Glutamatergic neuron (in vitro differentiated cells): ENCODE results near the gene TEX35. TPM values are rescaled to one million over a fixed set of nuclear protein-coding genes. Genes with fewer than 3 reads are reported as not detected.

ENCODE experiments used
- DNase-seq: peaks from one replicate; pipeline ENCODE4 v3.0.0; 2022
- H3K27ac Mint-ChIP-seq: one replicate; pipeline ENCODE4 v1.8.0; 2020; ENCODE audit warnings: mild to moderate bottlenecking, mixed read lengths, inconsistent platforms; ENCODE audit not compliant: unreplicated experiment
- H3K27me3 Mint-ChIP-seq: one replicate; pipeline ENCODE4 v1.8.0; 2020; ENCODE audit warnings: mild to moderate bottlenecking, moderate library complexity, mixed read lengths, inconsistent platforms; ENCODE audit not compliant: unreplicated experiment
- H3K36me3 Mint-ChIP-seq: one replicate; pipeline ENCODE4 v1.8.0; 2020; ENCODE audit warnings: mild to moderate bottlenecking, mixed read lengths, inconsistent platforms; ENCODE audit not compliant: unreplicated experiment
- H3K4me1 Mint-ChIP-seq: one replicate; pipeline ENCODE4 v1.8.0; 2020; ENCODE audit warnings: mild to moderate bottlenecking, low read depth, mixed read lengths, inconsistent platforms; ENCODE audit not compliant: unreplicated experiment
- H3K4me3 Mint-ChIP-seq: one replicate; pipeline ENCODE4 v1.8.0; 2020; ENCODE audit warnings: mild to moderate bottlenecking, mixed read lengths, inconsistent platforms; ENCODE audit not compliant: unreplicated experiment
- H3K9me3 Mint-ChIP-seq: one replicate; pipeline ENCODE4 v1.8.0; 2020; ENCODE audit warnings: mild to moderate bottlenecking, moderate library complexity, mixed read lengths, inconsistent platforms; ENCODE audit not compliant: unreplicated experiment
- total RNA-seq: library from RNA; stranded (reverse); fragmentation: NEBNext Ultra II Directional; extraction: Animal tissue kit (Norgen Biotek cat#: 25700); gene quantifications from one replicate; pipeline ENCODE4 v1.2.1, GENCODE V29; 2021; ENCODE audit not compliant: unreplicated experiment
- TF ChIP-seq, protein P1 (sequence below): fragments of 200-600 bp; sonication (generic); IDR thresholded peaks from one replicate; pipeline ENCODE4 v1.5.0; 2021; ENCODE audit not compliant: partially characterized antibody, unreplicated experiment

TEX35 gene
- total RNA-seq, 1 donor from 2014 or later, result not detected

DNA sequence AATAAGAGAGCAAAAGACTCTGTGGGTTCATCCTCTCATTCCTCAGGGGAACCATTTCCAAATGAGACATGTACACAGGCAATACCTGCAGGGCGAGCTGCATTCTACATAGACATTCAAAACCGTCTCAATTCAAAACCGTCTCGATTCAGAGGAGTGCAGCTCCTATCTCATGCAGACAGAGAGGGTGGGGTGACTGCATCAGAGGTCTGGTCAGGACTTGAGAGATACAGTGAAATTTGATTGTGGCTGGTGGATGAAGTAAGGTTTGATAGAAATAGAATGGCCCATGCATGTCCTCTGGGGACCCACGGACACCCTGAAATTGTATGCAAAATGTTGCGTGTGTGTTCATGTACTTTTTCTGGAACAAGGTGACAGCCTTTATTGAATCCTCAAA is 27.3 kb downstream of the TEX35 start:
- no peak for DNase-seq
- H3K27me3 Mint-ChIP-seq, result peaks cover 5% of the 10 kb centered on the region
- TF ChIP-seq, protein P1, sequence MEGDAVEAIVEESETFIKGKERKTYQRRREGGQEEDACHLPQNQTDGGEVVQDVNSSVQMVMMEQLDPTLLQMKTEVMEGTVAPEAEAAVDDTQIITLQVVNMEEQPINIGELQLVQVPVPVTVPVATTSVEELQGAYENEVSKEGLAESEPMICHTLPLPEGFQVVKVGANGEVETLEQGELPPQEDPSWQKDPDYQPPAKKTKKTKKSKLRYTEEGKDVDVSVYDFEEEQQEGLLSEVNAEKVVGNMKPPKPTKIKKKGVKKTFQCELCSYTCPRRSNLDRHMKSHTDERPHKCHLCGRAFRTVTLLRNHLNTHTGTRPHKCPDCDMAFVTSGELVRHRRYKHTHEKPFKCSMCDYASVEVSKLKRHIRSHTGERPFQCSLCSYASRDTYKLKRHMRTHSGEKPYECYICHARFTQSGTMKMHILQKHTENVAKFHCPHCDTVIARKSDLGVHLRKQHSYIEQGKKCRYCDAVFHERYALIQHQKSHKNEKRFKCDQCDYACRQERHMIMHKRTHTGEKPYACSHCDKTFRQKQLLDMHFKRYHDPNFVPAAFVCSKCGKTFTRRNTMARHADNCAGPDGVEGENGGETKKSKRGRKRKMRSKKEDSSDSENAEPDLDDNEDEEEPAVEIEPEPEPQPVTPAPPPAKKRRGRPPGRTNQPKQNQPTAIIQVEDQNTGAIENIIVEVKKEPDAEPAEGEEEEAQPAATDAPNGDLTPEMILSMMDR, result no peak
- H3K9me3 Mint-ChIP-seq, result peaks cover 5% of the 10 kb centered on the region
- no peaks in the 10 kb centered on the region for H3K36me3 Mint-ChIP-seq
- H3K4me3 Mint-ChIP-seq, result no peak overlapping the region
- peaks cover 13% of the 10 kb centered on the region for H3K4me1 Mint-ChIP-seq
- H3K27ac Mint-ChIP-seq, result peak overlapping the region; percentile 13

DNA sequence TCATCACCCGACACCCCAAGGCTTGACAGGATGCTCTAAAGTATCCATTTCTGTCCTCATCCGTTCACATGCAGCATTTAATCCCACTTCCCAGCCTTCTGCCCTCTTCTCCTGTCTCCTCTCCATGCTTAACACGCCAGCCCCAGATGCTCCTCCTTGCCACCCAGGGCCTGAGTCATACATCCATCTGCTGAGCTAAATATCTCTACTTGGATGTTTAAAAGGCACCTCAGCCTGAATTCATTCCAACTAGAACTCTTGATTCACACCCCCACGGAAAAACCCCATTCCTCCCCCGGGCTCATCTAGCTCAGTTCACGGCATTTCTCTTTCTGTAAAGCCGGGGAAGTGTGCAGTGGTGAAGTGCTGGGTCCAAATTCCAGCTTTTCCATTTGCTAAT is 27.7 kb downstream of the TEX35 start:
- no peaks in the 10 kb centered on the region for H3K36me3 Mint-ChIP-seq
- H3K27ac Mint-ChIP-seq, result peak overlapping the region; percentile 13
- H3K4me3 Mint-ChIP-seq, result no peak overlapping the region
- peaks cover 13% of the 10 kb centered on the region for H3K4me1 Mint-ChIP-seq
- peaks cover 5% of the 10 kb centered on the region for H3K27me3 Mint-ChIP-seq
- H3K9me3 Mint-ChIP-seq, result peaks cover 5% of the 10 kb centered on the region
- no peak for DNase-seq
- TF ChIP-seq, protein P1, result no peak

DNA sequence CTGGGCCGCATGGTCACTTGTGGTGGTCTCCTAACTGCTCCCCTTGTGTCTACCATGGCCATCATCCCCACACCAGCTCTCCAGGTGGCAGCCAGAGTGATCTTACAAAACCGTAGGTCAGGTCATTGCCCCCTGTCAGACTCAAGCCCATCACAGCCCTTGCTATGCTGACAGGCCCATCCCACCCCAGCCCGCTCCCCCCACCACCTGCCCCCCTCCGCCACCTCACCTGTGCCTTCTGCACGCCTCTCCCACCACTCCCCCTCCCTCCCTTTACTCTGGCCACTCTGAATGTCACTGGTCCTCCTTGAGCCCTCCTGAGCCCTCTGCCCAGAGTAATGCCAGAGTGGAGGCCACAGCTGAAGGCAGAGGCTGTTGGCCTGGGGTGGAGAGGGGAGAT is 28.5 kb downstream of the TEX35 start:
- no peak for DNase-seq
- Mint-ChIP-seq H3K4me3 (peak overlapping the region; percentile 91), H3K27me3 (peaks cover 5% of the 10 kb centered on the region), H3K27ac (no peak overlapping the region), H3K4me1 (peaks cover 13% of the 10 kb centered on the region), H3K9me3 (peaks cover 5% of the 10 kb centered on the region), H3K36me3 (no peaks in the 10 kb centered on the region)
- TF ChIP-seq, protein P1, result no peak

DNA sequence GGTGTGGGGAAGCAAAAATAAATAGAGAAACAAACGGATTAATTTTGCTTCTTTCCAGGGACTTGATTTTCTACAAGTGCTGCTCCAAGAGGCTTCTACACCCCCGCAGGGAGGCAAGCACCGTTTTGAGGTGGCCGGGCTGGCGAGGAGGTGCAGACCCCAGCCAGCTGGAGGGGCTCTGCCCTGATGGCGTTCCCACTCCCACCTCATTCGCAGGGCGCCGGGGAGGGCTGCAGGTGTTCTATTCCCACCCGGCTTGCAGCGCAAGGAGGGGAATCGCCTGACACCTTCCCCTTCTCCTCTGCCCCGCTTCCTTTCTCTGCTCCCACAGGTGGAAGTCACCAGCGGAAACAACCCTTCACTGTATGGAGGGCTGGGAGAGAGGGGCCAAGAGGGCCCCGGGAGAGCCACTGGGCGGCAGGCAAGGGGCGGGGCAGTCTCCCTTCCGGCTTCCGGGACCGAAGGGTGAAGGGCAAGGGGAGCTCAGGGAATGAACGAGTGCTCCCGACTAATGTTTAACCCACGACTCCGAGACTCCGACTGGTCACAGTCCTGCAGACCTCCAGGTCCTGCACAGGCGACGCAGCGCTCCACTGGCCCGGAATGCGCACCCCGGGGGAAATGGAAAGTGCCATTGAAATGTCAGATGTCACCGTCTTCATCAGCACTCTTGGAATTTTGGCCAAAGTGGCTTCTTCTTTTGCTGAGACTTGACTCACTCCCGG is 29.1 kb downstream of the TEX35 start:
- TF ChIP-seq, protein P1, result no peak
- H3K27ac Mint-ChIP-seq, result peak overlapping the region; percentile 62
- H3K4me3 Mint-ChIP-seq, result peak overlapping the region; percentile 91
- H3K9me3 Mint-ChIP-seq, result peaks cover 5% of the 10 kb centered on the region
- DNase-seq, result peak; percentile 60
- no peaks in the 10 kb centered on the region for H3K36me3 Mint-ChIP-seq
- H3K4me1 Mint-ChIP-seq, result peaks cover 12% of the 10 kb centered on the region
- H3K27me3 Mint-ChIP-seq, result peaks cover 5% of the 10 kb centered on the region

DNA sequence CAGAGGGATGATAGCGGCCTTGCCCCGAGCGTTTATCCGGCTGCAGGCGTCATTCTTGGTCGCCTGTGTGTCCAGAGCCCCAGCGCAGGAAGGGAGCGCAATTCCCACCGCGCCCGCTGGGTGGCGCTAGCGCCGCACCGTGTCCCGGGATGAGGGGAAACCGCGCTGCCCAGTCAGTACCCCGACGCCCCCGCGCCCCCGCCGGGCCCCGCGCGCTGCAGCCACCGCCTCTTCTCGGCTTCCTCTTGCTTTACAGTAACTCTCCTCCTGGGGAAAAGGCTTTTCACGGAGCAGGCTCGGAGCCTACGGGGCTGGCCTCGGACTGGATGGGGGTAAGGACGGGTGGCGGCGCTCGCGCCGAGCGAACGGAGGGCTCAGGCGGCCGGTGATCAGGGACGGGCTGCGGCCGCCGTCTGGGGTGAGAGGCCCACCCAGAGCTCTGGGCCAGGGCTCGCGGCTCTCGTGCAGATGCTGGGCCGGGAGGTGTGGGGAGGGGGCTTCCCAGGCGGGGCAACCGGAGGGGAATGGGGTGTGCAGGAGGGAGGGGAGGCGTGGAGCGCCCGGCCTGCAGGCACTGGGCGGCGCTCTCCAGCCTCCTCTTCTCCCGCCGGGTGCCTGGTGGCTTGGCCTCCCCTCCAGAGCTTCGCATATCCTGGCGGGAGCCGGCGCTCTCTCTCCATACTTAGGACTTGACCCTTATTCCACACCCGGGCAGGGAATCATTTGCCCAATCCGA is 29.8 kb downstream of the TEX35 start:
- Mint-ChIP-seq H3K27me3 (peaks cover 5% of the 10 kb centered on the region), H3K36me3 (no peaks in the 10 kb centered on the region), H3K4me1 (peaks cover 12% of the 10 kb centered on the region), H3K4me3 (peak overlapping the region; percentile 91), H3K9me3 (peaks cover 2% of the 10 kb centered on the region), H3K27ac (peak overlapping the region; percentile 75)
- TF ChIP-seq, protein P1, result peak; percentile 100
- DNase-seq, result peak; percentile 98
